Vagina (tissue), 2 donors: ENCODE measurements around the gene SEBOX. TPM values are rescaled to one million over a fixed set of nuclear protein-coding genes. Genes with fewer than 3 reads are reported as not detected.
A peak's percentile ranks its signal among the peaks of the same experiment; 100 is the strongest.
"Not testable (repeated sequence)": the region's sequence is repeated elsewhere in the genome, so short reads cannot be mapped to it uniquely, and the experiment has no call there.

Source experiments
- DNase-seq, 2 donors: peaks; one replicate each; pipeline ENCODE4 v3.0.0-alpha.2; 2017; ENCODE audit errors: extremely low spot score in 2 of 2
- H3K27ac ChIP-seq: fragments of 200-600 bp; sonication (generic); one replicate; pipeline ENCODE4 v1.5.1; 2019
- H3K27me3 ChIP-seq: fragments of 200-600 bp; sonication (generic); one replicate; pipeline ENCODE4 v1.5.1; 2019
- H3K36me3 ChIP-seq, 2 donors: fragments of 200-600 bp; sonication (generic); one replicate each; pipeline ENCODE4 v1.5.1; 2017 to 2019
- H3K4me1 ChIP-seq: fragments of 200-600 bp; sonication (generic); one replicate; pipeline ENCODE4 v1.5.1; 2019
- H3K4me3 ChIP-seq, 2 donors: fragments of 200-600 bp; sonication (generic); 1 replicate in 1 of 2; 2 replicates in 1 of 2; pipeline ENCODE4 v1.5.1; 2016 to 2019
- H3K9me3 ChIP-seq: fragments of 200-600 bp; sonication (generic); one replicate; pipeline ENCODE4 v1.5.1; 2019
- POLR2A ChIP-seq, 2 donors: fragments of 450-650 bp; IDR thresholded peaks; one replicate each; pipeline ENCODE4 v1.6.1; 2017; ENCODE audit warnings: antibody characterized with exemption in 2 of 2, mild to moderate bottlenecking in 2 of 2, moderate library complexity in 2 of 2
- POLR2AphosphoS5 ChIP-seq, 2 donors: sonication (generic); formaldehyde crosslinking; IDR thresholded peaks; one replicate each; pipeline ENCODE4 v1.9.0; 2017; ENCODE audit warnings: antibody characterized with exemption in 2 of 2, mild to moderate bottlenecking in 2 of 2, low read depth in 1 of 2; ENCODE audit not compliant: insufficient read depth in 1 of 2
- intact Hi-C: fragments of 100-400 bp; cut with DNase I; formaldehyde crosslinking; loops from one replicate; pipeline ENCODE4 v1.15.1; 2023
- total RNA-seq: library from RNA; depleted of rRNA; stranded (reverse); fragments of >200 nt; gene quantifications from one replicate; pipeline ENCODE4 v1.2.3, GENCODE V29; 2016
- TF ChIP-seq, protein P1 (sequence below), 3 experiments: fragments of 450-650 bp in 2 of 3; fragments of 200-600 bp in 1 of 3; sonication (generic) in 1 of 3; IDR thresholded peaks; one replicate each; pipeline ENCODE4 v1.5.1; 2017 to 2019; ENCODE audit warnings: antibody characterized with exemption in 3 of 3, mild to moderate bottlenecking in 2 of 3, moderate library complexity in 2 of 3

Gene SEBOX
- total RNA-seq, 1 donor from 2014 or later, result not detected

DNA sequence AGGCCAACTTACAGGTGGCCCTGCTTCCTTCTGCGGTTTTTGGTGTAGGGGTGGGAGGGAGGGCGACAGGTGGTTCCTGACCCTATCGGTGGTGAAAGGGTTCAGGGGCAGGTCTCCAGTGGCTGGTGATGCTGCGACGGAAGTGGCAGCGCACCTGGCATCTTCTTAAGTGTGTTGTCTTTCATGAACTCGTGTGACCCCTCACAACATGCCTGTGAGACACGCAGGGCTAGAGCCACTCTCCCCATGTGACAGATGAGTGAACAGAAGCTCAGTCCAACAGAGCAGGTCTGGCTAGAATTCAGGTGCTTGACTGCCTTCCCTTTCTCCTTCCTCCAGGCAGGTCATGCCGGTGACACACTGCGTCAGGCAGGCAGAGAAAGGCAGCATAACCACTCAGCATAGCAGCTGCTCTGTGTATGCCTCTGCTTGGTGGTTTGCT lies 21.5 kb downstream of the SEBOX start:
- DNase-seq, result no peak
- no peaks in the 10 kb centered on the region for H3K9me3 ChIP-seq
- TF ChIP-seq POLR2AphosphoS5 (IDR thresholded peaks at IDR 0.05; ENCODE audit: insufficient read depth in 1 of 2, low read depth in 1 of 2) (no peak), POLR2A (IDR thresholded peaks at IDR 0.05) (no peak)
- TF ChIP-seq, protein P1, sequence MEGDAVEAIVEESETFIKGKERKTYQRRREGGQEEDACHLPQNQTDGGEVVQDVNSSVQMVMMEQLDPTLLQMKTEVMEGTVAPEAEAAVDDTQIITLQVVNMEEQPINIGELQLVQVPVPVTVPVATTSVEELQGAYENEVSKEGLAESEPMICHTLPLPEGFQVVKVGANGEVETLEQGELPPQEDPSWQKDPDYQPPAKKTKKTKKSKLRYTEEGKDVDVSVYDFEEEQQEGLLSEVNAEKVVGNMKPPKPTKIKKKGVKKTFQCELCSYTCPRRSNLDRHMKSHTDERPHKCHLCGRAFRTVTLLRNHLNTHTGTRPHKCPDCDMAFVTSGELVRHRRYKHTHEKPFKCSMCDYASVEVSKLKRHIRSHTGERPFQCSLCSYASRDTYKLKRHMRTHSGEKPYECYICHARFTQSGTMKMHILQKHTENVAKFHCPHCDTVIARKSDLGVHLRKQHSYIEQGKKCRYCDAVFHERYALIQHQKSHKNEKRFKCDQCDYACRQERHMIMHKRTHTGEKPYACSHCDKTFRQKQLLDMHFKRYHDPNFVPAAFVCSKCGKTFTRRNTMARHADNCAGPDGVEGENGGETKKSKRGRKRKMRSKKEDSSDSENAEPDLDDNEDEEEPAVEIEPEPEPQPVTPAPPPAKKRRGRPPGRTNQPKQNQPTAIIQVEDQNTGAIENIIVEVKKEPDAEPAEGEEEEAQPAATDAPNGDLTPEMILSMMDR (IDR thresholded peaks at IDR 0.05), result no peak
- peaks cover 25% of the 10 kb centered on the region for H3K4me1 ChIP-seq
- no peaks in the 10 kb centered on the region for H3K27me3 ChIP-seq
- no peak overlapping the region for H3K27ac ChIP-seq
- H3K36me3 ChIP-seq, result peaks cover 0 to 86% of the 10 kb centered on the region in 2 donors
- H3K4me3 ChIP-seq, result no peak overlapping the region
- intact Hi-C loops, result no loop called here

DNA sequence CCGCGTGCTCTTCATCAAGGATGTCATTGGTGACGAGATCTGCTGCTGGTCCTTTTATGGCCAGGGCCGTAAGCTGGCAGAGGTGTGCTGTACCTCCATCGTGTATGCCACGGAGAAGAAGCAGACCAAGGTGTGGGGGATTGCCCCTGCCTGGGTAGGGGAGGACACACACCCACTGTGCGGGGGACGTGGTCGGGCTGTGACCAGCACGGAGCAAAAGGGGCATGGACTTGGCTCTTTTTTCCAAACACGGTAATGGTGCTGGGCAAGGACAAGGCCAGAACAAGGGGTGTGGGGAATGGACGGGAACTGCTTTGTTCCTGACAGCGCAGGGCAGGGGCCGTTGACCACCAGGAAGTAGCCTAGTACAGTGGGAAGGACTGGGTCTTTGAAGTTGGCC lies 22.7 kb downstream of the SEBOX start:
- peaks cover 0 to 76% of the 10 kb centered on the region in 2 donors for H3K36me3 ChIP-seq
- DNase-seq, result no peak
- intact Hi-C loops, result no loop called here
- H3K27me3 ChIP-seq, result no peaks in the 10 kb centered on the region
- H3K4me1 ChIP-seq, result peaks cover 34% of the 10 kb centered on the region
- no peak overlapping the region for H3K27ac ChIP-seq
- no peaks in the 10 kb centered on the region for H3K9me3 ChIP-seq
- TF ChIP-seq POLR2A (IDR thresholded peaks at IDR 0.05) (no peak), POLR2AphosphoS5 (IDR thresholded peaks at IDR 0.05; ENCODE audit: insufficient read depth in 1 of 2, low read depth in 1 of 2) (no peak)
- TF ChIP-seq, protein P1 (IDR thresholded peaks at IDR 0.05), result no peak
- H3K4me3 ChIP-seq, result no peak overlapping the region

DNA sequence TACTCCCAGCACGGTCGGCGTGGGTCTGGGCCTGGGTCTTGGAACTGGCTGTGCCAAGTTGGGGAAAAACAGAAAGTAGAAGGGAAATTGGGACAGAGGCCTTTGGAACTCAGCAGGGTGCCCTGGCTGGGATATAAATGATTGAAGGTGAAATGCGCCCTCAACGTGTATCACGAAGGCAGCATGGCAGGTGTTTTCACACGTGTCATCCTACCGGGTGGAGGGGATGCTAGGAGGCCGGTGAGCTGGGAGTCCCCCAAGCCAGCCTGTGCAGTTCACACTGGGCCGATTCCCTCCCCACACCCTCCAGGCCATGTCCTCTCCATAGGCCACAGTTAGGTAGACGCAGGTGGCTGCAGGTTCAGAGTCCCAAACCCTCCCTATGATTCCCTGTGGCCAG lies 23.5 kb downstream of the SEBOX start:
- no peak overlapping the region for H3K4me3 ChIP-seq
- H3K4me1 ChIP-seq, result peaks cover 38% of the 10 kb centered on the region
- no peak for TF ChIP-seq POLR2AphosphoS5 (IDR thresholded peaks at IDR 0.05; ENCODE audit: insufficient read depth in 1 of 2, low read depth in 1 of 2)
- TF ChIP-seq, protein P1 (IDR thresholded peaks at IDR 0.05), result no peak
- no peak for TF ChIP-seq POLR2A (IDR thresholded peaks at IDR 0.05)
- no peak for DNase-seq
- intact Hi-C loops, result no loop called here
- no peaks in the 10 kb centered on the region for H3K9me3 ChIP-seq
- H3K27ac ChIP-seq, result no peak overlapping the region
- peaks cover 0 to 74% of the 10 kb centered on the region in 2 donors for H3K36me3 ChIP-seq
- no peaks in the 10 kb centered on the region for H3K27me3 ChIP-seq

DNA sequence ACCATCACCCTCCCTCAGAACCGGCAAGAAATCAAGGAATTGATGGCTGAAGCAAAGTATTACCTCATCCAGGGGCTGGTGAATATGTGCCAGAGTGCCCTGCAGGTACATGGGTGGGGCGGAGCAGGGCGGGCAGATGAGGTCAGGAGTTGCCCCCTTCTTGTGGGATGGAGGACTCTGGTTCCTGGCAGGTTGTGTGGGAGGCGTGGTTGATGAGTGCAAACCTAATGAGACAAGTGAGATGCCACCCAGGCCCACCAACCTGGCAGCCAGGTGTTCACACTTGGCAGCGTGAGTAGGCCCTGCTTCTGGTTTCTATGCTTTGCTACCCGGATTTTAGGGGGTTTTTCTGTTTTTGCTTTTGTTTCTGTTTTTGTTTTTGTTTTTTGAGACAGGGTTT lies 24.6 kb downstream of the SEBOX start:
- Histone ChIP-seq H3K36me3 (peaks cover 0 to 62% of the 10 kb centered on the region in 2 donors), H3K27me3 (no peaks in the 10 kb centered on the region), H3K9me3 (no peaks in the 10 kb centered on the region), H3K27ac (no peak overlapping the region), H3K4me3 (no peak overlapping the region), H3K4me1 (peaks cover 43% of the 10 kb centered on the region)
- TF ChIP-seq POLR2A (IDR thresholded peaks at IDR 0.05), result no peak
- no peak for DNase-seq
- intact Hi-C loops, result no loop called here

DNA sequence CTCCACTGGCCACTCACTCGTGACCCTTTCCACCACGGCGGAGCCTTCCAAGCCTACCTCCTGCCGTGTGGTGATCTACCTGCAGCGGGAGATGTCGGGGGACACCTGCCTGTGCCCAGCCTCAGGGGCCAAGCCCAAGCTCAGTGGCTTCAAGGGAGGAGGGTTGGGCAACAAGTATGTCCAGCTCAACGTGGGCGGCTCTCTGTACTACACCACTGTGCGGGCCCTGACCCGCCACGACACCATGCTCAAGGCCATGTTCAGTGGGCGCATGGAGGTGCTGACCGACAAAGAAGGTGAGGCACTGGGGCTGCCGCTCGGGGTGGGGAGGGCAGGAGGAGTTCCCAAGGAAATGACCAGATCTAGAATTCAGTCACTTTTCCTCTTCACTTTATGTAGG lies 25.6 kb downstream of the SEBOX start:
- H3K9me3 ChIP-seq, result no peaks in the 10 kb centered on the region
- peaks cover 49% of the 10 kb centered on the region for H3K4me1 ChIP-seq
- no peaks in the 10 kb centered on the region for H3K27me3 ChIP-seq
- peaks cover 0 to 53% of the 10 kb centered on the region in 2 donors for H3K36me3 ChIP-seq
- H3K4me3 ChIP-seq, result no peak overlapping the region
- intact Hi-C loops, result no loop called here
- DNase-seq, result no peak
- TF ChIP-seq POLR2AphosphoS5 (IDR thresholded peaks at IDR 0.05; ENCODE audit: insufficient read depth in 1 of 2, low read depth in 1 of 2), result no peak
- TF ChIP-seq, protein P1 (IDR thresholded peaks at IDR 0.05), result no peak
- no peak for TF ChIP-seq POLR2A (IDR thresholded peaks at IDR 0.05)
- H3K27ac ChIP-seq, result no peak overlapping the region

DNA sequence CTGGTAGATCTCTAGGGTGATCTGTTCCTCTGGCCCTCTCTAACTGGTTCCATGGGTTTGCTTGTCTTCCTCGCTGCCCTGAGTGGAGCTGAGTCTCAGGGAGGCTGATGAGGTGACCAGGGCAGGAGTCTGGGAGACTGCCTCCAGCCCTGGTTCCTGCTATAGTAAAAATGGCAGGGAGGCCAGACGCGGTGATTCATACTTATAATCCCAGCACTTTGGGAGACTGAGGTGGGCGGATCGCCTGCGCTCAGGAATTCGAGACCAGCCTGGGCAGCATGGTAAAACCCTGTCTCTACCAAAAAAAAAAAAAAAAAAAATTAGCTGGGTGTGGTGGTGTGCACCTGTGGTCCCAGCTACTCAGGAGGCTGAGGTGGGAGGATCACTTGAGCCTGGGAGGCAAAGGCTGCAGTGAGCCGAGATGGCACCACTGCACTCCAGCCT lies 26.2 kb downstream of the SEBOX start:
- DNase-seq, H3K4me3 ChIP-seq, H3K27me3 ChIP-seq, intact Hi-C loops, H3K9me3 ChIP-seq: not testable (repeated sequence)
- Histone ChIP-seq H3K36me3 (peaks cover 0 to 47% of the 10 kb centered on the region in 2 donors), H3K4me1 (peaks cover 56% of the 10 kb centered on the region), H3K27ac (peak overlapping the region; percentile 37)
